ENCODE measurements around the gene FCHSD2.
"Not testable (repeated sequence)": the region's sequence is repeated elsewhere in the genome, so short reads cannot be mapped to it uniquely, and the experiment has no call there.

Gene FCHSD2

DNA sequence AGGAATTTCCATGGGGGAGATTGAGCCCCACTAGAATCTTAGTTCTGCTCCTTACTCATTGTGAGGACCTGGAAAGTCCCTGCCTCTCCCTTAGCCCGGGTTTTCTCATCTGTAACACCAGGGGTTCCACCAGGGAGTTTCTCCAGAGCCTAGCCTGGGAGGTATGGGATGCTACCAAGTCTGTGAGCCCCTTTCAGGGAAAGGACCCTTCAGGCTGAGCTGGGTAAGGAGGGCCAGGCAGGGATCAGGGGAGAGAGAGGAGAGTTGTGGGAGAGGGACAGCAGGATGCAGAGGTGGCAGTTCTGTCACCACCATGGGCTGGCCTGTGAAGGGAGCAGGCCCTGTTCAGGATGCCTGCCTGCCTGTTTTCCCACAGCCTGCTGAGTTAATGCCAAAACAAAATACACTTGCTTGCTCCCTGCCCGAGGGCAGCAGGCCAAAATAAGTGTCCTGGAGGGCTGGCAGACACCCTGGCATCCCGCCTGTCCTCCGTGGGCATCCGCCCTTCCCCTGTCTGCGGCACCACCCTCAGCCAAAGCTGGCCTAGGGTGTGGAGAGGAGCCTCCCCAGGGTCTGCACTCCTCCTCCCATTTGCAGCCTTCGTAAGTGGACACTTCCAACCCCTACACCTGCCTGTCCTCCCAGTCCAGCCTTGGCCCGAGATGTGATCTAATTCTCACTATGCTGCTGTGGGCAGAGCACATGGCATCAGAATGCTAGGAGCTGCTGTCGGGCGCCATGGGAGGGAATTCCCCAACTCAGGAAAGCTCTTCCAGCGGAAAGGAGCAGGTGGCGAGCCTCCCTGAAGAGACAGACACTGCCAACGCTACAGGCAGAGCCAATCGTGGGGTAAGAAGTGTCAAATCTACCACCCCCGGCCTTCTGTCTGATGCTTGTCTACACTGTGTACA lies 5.9 kb upstream of the FCHSD2 start:
- DNase-seq = no peak

- no peak for DNase-seq
These were observed 4.0 kb upstream of the FCHSD2 start for GRCh38 chr11:73145986-73146575.

- no peak for DNase-seq
These were observed 1.2 kb upstream of the FCHSD2 start for GRCh38 chr11:73143126-73143838.

GRCh38 chr11:73141309-73142127 lies 600 bp downstream of the FCHSD2 start:
- DNase-seq = peak; percentile 52

DNA sequence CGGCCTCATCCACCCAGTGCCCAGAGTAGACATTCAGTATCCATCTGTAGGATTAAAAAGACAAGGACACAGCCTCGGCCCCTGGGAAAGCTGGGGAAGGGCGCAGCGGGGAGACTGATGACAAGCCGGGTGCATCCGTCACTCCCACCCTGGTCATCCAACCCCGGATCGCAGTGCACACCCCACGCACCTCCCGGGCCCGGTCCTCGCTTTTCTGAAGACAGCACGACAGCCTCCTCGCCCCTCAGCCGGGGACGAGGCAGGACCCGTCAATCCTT lies 1.1 kb downstream of the FCHSD2 start:
- no peak for DNase-seq

- no peak for DNase-seq
These were observed 1.7 kb downstream of the FCHSD2 start for GRCh38 chr11:73140213-73141030.

DNA sequence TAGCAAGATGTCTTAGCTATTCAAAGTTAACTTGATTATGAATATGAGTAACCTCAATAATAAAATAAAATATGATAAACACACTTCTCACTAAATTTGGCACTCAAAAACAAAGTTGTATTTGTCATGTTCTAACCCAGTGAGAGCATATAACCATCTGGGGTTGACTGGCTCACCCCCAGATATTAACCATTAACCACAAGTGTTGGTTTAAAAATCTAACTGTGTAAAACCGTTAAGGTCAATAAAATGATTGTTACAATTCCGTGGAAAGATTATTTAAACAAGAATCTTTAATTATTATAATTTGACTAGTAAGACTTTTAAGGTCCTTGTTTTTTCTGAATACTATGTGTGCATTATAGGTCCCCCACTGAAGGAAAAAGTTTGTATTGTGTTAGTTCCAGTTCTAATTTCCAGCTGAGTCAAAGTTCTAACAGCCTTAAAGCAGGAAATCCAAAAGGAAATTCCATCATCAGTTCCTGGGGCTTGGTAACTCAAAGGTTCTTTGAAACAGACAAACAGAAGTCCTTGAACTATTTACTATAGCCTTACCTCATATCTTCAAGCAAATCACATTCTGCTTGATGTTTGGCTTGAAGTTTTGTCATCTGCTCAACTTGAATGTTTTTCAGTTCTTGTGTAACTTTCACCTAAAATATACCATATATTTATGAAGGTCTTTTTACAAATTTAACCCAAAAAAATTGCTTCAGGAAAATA lies 2.5 kb downstream of the FCHSD2 start:
- DNase-seq = no peak

- no peak for DNase-seq
These were observed 4.2 kb downstream of the FCHSD2 start for GRCh38 chr11:73137944-73138274.

DNA sequence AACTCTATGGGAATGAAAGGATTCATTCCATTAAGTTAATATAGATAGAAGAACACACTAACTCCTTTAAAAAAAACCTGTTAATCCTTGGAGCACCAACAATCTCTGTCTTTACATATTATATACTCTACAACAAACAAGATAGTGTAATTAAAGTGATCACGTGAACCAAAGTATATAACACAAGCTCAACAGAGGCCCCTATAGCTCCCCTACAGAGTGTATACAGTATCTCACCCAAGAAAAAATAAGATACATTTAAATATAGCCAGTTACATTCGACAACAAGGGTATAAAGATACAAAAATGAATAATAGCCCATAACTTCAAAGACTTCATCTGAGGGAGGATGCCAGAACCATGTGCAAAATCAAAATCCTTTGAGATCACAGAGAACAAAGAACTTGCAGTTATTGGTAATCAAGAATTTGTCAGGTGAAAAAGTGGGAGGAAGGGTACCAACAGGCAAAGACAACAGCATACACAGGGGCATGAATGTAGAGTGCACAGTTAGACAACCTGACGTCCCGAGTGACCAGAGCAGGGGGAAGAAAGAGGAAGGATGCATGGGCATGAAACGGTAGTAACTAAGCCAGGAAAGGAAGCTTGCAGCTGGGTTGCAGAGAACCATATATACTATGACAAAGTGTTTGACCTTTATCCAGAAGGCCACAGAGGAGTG lies 4.7 kb downstream of the FCHSD2 start:
- DNase-seq = no peak

DNA sequence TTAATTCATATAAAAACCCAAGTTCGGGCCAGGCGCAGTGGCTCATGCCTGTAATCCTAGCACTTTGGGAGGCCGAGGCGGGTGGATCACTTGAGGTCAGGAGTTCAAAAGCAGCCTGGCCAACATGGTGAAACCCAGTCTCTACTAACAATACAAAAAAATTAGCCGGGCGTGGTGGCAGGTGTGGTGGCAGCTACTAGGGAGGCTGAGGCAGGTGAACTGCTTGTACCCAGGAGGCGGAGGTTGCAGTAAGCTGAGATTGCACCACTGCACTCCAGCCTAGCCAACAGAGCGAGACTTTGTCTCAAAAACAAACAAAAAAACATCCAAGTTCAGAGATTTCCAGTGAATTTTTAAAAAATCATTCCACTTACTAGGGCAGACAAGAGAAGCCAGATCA lies 5.4 kb downstream of the FCHSD2 start:
- DNase-seq = not testable (repeated sequence)

GRCh38 chr11:73135346-73136284 lies 6.5 kb downstream of the FCHSD2 start:
- no peak for DNase-seq

- DNase-seq = not testable (repeated sequence)
These were observed 9.8 kb downstream of the FCHSD2 start for GRCh38 chr11:73132349-73132748.

GRCh38 chr11:73130181-73130580 lies 11.9 kb downstream of the FCHSD2 start:
- no peak for DNase-seq

DNA sequence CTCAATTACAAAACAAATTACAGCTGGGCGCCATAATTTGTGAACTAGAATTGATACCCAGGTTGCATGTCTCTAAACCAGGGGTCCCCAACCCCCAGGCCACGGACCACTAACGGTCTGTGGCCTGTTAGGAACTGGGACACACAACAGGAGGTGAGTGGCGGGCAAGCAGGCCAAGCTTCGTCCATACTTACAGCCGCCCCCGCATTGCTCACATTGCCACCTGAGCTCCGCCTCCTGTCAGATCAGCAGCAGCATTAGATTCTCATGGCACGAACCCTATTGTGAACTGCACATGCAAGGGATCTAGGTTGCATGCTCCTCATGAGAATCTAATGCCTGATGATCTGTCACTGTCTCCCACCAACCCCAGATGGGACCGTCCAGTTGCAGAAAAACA lies 12.9 kb downstream of the FCHSD2 start:
- DNase-seq = no peak

- no peak for DNase-seq
These were observed 15.2 kb downstream of the FCHSD2 start for GRCh38 chr11:73126804-73127480.

GRCh38 chr11:73124800-73125199 lies 17.3 kb downstream of the FCHSD2 start:
- no peak for DNase-seq

DNA sequence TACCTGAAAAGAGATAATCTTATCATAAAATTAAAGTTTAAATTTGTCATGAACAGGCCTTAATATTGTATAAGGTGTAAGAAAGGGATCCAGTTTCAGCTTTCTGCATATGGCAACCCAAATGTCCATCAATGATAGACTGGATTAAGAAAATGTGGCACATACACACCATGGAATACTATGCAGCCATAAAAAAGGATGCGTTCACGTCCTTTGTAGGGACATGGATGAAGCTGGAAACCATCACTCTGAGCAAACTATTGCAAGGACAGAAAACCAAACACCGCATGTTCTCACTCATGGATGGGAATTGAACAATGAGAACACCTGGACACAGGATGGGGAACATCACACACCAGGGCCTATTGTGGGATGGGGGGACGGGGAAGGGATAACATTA lies 18.2 kb downstream of the FCHSD2 start:
- not testable (repeated sequence) for DNase-seq

- no peak for DNase-seq
These were observed 20.4 kb downstream of the FCHSD2 start for GRCh38 chr11:73121692-73122091.

GRCh38 chr11:73117071-73117470 lies 25.0 kb downstream of the FCHSD2 start:
- no peak for DNase-seq

Measured in T-helper 9 cell (primary cell).